Measurements from ENCODE around the gene TWIST2. TPM values are rescaled to one million over a fixed set of nuclear protein-coding genes. Genes with fewer than 3 reads are reported as not detected.

Gene TWIST2
- total and polyA plus RNA-seq, 9 of the 15 experiments (the other 6 are each of a cell fraction or from before 2014, with no cell fraction given) = not detected

- TF ChIP-seq RREB1 (CRISPR knock-in tag; IDR thresholded peaks at IDR 0.05) (no peak), MNT (conservative IDR thresholded peaks at IDR 0.05) (no peak), TFAM (CRISPR knock-in tag; conservative IDR thresholded peaks at IDR 0.05) (no peak), ZNF316 (IDR thresholded peaks at IDR 0.05) (no peak), ZBTB11 (CRISPR knock-in tag; IDR thresholded peaks at IDR 0.05) (no peak)
Measured at GRCh38 chr2:238947243-238947760, 99.4 kb downstream of the TWIST2 start (continued).

Data from K562 (cell line).